Endothelial cell (in vitro differentiated cells): ENCODE data around the gene ITGB6. TPM values are rescaled to one million over a fixed set of nuclear protein-coding genes. Genes with fewer than 3 reads are reported as not detected.

Experiments used
- DNase-seq: peaks from one replicate; pipeline ENCODE4 v3.0.0; 2021; ENCODE audit warnings: low spot score
- H3K27ac Mint-ChIP-seq: one replicate; pipeline ENCODE4 v1.8.0; 2021; ENCODE audit warnings: mixed read lengths, inconsistent platforms; ENCODE audit not compliant: unreplicated experiment
- H3K27me3 Mint-ChIP-seq: one replicate; pipeline ENCODE4 v1.8.0; 2021; ENCODE audit warnings: mild to moderate bottlenecking, moderate library complexity, mixed read lengths, inconsistent platforms; ENCODE audit not compliant: unreplicated experiment
- H3K36me3 Mint-ChIP-seq: one replicate; pipeline ENCODE4 v1.8.0; 2021; ENCODE audit warnings: mild to moderate bottlenecking, low read depth, mixed read lengths, inconsistent platforms; ENCODE audit not compliant: unreplicated experiment
- H3K4me1 Mint-ChIP-seq: one replicate; pipeline ENCODE4 v1.8.0; 2021; ENCODE audit warnings: mild to moderate bottlenecking, mixed read lengths, inconsistent platforms; ENCODE audit not compliant: unreplicated experiment
- H3K4me3 Mint-ChIP-seq: one replicate; pipeline ENCODE4 v1.8.0; 2021; ENCODE audit warnings: mild to moderate bottlenecking, mixed read lengths, inconsistent platforms; ENCODE audit not compliant: unreplicated experiment
- H3K9me3 Mint-ChIP-seq: one replicate; pipeline ENCODE4 v1.8.0; 2021; ENCODE audit warnings: mixed read lengths, inconsistent platforms; ENCODE audit not compliant: unreplicated experiment
- CTCF ChIP-seq: fragments of 200-600 bp; sonication (generic); IDR thresholded peaks from one replicate; pipeline ENCODE4 v1.5.0; 2021; ENCODE audit warnings: antibody characterized with exemption; ENCODE audit not compliant: unreplicated experiment
- total RNA-seq: library from RNA; stranded (reverse); fragmentation: NEBNext Ultra II Directional; extraction: Animal tissue kit (Norgen Biotek cat#: 25700); gene quantifications from one replicate; pipeline ENCODE4 v1.2.1, GENCODE V29; 2021; ENCODE audit not compliant: unreplicated experiment

Gene ITGB6
- total RNA-seq, 1 donor from 2014 or later = not detected

- no peak overlapping the region for H3K27ac Mint-ChIP-seq
- no peaks in the 10 kb centered on the region for H3K4me1 Mint-ChIP-seq
- H3K36me3 Mint-ChIP-seq = no peaks in the 10 kb centered on the region
- no peak for TF ChIP-seq CTCF
- no peak for DNase-seq
- H3K4me3 Mint-ChIP-seq = no peak overlapping the region
- no peaks in the 10 kb centered on the region for H3K9me3 Mint-ChIP-seq
- H3K27me3 Mint-ChIP-seq = no peaks in the 10 kb centered on the region
Measured at GRCh38 chr2:160076241-160076640, 123.8 kb downstream of the ITGB6 start.

- Mint-ChIP-seq H3K27ac (no peak overlapping the region), H3K27me3 (no peaks in the 10 kb centered on the region), H3K4me1 (no peaks in the 10 kb centered on the region), H3K4me3 (no peak overlapping the region), H3K36me3 (no peaks in the 10 kb centered on the region), H3K9me3 (no peaks in the 10 kb centered on the region)
- no peak for DNase-seq
- TF ChIP-seq CTCF = no peak
Measured at GRCh38 chr2:160075171-160075570, 124.9 kb downstream of the ITGB6 start.

- no peak for TF ChIP-seq CTCF
- no peaks in the 10 kb centered on the region for H3K36me3 Mint-ChIP-seq
Measured at GRCh38 chr2:160073284-160073888, 126.7 kb downstream of the ITGB6 start.

GRCh38 chr2:160068906-160069305 is 131.2 kb downstream of the ITGB6 start:
- no peak overlapping the region for H3K27ac Mint-ChIP-seq
- H3K27me3 Mint-ChIP-seq = no peaks in the 10 kb centered on the region
- no peaks in the 10 kb centered on the region for H3K36me3 Mint-ChIP-seq
- TF ChIP-seq CTCF = no peak
- no peak overlapping the region for H3K4me3 Mint-ChIP-seq
- no peaks in the 10 kb centered on the region for H3K9me3 Mint-ChIP-seq
- no peak for DNase-seq
- no peaks in the 10 kb centered on the region for H3K4me1 Mint-ChIP-seq

More at GRCh38 chr2:160073284-160073888, 126.7 kb downstream of the ITGB6 start:
- Mint-ChIP-seq H3K4me1 (no peaks in the 10 kb centered on the region), H3K27me3 (no peaks in the 10 kb centered on the region), H3K27ac (no peak overlapping the region), H3K4me3 (no peak overlapping the region), H3K9me3 (no peaks in the 10 kb centered on the region)
- DNase-seq = no peak

- DNase-seq = no peak
- Mint-ChIP-seq H3K27me3 (peaks cover 6% of the 10 kb centered on the region), H3K9me3 (no peaks in the 10 kb centered on the region), H3K36me3 (no peaks in the 10 kb centered on the region), H3K27ac (no peak overlapping the region), H3K4me1 (peaks cover 9% of the 10 kb centered on the region), H3K4me3 (no peak overlapping the region)
- TF ChIP-seq CTCF = no peak
Measured at GRCh38 chr2:160064916-160065315, 135.2 kb downstream of the ITGB6 start.
